ENCODE measurements around the gene PRKCA. TPM values are rescaled to one million over a fixed set of nuclear protein-coding genes. Genes with fewer than 3 reads are reported as not detected.

PRKCA gene
- total and polyA plus RNA-seq, 2 of the 13 experiments (the other 11 are each of a cell fraction or from before 2014, with no cell fraction given): 18.5 to 21.5 TPM

DNA sequence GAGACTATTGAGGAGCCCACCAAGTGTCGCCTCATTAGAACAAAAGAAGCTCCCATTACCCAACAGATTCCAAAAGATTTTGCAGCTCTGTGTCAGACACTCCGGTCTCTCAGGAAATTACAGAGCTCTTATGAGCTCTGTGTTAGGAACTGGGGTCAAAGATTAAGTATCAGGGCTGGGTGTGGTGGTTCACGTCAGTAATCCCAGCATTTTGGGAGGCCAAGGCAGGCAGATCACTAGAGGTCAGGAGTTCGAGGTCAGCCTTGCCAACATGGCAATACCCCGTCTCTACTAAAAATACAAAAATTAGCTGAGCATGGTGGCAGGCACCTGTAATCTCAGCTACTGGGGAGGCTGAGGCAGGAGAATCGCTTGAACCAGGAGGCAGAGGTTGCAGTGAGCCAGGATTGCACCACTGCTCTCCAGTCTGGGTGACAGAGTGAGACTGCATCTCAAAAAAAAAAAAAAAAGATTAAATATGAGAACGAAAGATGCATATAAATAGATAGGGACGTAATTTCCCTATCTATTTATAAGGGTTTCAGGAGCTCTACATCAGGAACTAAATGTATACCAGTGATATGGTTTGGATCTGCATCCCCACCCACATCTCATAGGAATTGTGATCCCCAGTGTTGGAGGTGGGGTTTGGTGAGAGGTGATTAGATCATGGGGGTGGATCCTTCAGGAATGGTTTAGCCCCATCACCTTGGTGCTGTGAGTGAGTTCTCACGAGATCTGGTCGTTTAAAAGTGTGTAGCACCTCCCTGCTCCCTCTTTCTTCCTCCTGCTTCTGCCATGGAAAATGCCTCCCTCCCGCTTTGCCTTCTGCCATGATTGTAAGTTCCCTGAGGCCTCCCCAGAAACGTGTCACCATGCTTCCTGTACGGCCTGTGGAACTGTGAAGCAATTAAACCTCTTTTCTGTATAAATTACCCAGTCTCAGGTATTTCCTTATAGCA lies 111.4 kb downstream of the PRKCA start (continued):
- no peak for TF ChIP-seq ZBTB7B (CRISPR knock-in tag; IDR thresholded peaks at IDR 0.05)
- TF ChIP-seq NCOA2 (CRISPR knock-in tag; IDR thresholded peaks at IDR 0.05): 0 out of 2 replicates have a peak, but pooled peaks have one; percentile 8
- no peak for TF ChIP-seq ATAD3A (CRISPR knock-in tag; IDR thresholded peaks at IDR 0.05)
- TF ChIP-seq MEIS2 (CRISPR knock-in tag; IDR thresholded peaks at IDR 0.05): 0 out of 2 replicates have a peak, but pooled peaks have one; percentile 8
- 0 out of 2 replicates have a peak, but pooled peaks have one; percentile 30 for TF ChIP-seq HDAC1 (CRISPR knock-in tag; IDR thresholded peaks at IDR 0.05)
- no peak for TF ChIP-seq ZNF790 (CRISPR knock-in tag; IDR thresholded peaks at IDR 0.05; ENCODE audit: borderline replicate concordance)
- TF ChIP-seq ZBTB38 (CRISPR knock-in tag; IDR thresholded peaks at IDR 0.05): peak; percentile 77; the same call in 1 of the 2 replicates
- TF ChIP-seq, protein P1, sequence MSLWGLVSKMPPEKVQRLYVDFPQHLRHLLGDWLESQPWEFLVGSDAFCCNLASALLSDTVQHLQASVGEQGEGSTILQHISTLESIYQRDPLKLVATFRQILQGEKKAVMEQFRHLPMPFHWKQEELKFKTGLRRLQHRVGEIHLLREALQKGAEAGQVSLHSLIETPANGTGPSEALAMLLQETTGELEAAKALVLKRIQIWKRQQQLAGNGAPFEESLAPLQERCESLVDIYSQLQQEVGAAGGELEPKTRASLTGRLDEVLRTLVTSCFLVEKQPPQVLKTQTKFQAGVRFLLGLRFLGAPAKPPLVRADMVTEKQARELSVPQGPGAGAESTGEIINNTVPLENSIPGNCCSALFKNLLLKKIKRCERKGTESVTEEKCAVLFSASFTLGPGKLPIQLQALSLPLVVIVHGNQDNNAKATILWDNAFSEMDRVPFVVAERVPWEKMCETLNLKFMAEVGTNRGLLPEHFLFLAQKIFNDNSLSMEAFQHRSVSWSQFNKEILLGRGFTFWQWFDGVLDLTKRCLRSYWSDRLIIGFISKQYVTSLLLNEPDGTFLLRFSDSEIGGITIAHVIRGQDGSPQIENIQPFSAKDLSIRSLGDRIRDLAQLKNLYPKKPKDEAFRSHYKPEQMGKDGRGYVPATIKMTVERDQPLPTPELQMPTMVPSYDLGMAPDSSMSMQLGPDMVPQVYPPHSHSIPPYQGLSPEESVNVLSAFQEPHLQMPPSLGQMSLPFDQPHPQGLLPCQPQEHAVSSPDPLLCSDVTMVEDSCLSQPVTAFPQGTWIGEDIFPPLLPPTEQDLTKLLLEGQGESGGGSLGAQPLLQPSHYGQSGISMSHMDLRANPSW (CRISPR knock-in tag; IDR thresholded peaks at IDR 0.05; ENCODE audit: borderline replicate concordance): no peak
- TF ChIP-seq, protein P2, sequence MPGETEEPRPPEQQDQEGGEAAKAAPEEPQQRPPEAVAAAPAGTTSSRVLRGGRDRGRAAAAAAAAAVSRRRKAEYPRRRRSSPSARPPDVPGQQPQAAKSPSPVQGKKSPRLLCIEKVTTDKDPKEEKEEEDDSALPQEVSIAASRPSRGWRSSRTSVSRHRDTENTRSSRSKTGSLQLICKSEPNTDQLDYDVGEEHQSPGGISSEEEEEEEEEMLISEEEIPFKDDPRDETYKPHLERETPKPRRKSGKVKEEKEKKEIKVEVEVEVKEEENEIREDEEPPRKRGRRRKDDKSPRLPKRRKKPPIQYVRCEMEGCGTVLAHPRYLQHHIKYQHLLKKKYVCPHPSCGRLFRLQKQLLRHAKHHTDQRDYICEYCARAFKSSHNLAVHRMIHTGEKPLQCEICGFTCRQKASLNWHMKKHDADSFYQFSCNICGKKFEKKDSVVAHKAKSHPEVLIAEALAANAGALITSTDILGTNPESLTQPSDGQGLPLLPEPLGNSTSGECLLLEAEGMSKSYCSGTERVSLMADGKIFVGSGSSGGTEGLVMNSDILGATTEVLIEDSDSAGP (CRISPR knock-in tag; IDR thresholded peaks at IDR 0.05; ENCODE audit: borderline replicate concordance): no peak
- TF ChIP-seq, protein P3, sequence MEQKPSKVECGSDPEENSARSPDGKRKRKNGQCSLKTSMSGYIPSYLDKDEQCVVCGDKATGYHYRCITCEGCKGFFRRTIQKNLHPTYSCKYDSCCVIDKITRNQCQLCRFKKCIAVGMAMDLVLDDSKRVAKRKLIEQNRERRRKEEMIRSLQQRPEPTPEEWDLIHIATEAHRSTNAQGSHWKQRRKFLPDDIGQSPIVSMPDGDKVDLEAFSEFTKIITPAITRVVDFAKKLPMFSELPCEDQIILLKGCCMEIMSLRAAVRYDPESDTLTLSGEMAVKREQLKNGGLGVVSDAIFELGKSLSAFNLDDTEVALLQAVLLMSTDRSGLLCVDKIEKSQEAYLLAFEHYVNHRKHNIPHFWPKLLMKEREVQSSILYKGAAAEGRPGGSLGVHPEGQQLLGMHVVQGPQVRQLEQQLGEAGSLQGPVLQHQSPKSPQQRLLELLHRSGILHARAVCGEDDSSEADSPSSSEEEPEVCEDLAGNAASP (CRISPR knock-in tag; IDR thresholded peaks at IDR 0.05; ENCODE audit: borderline replicate concordance): no peak
- no peak for TF ChIP-seq IKZF1 (IDR thresholded peaks at IDR 0.05)
- TF ChIP-seq SAP130 (CRISPR knock-in tag; IDR thresholded peaks at IDR 0.05; ENCODE audit: low read depth): 0 out of 2 replicates have a peak, but pooled peaks have one; percentile 20
- no peak for TF ChIP-seq ZNF180 (CRISPR knock-in tag; IDR thresholded peaks at IDR 0.05; ENCODE audit: borderline replicate concordance, low read depth)
- no peak for TF ChIP-seq SP4 (CRISPR knock-in tag; IDR thresholded peaks at IDR 0.05)
- no peak for TF ChIP-seq CEBPG (CRISPR knock-in tag; IDR thresholded peaks at IDR 0.05)
- TF ChIP-seq DMAP1 (CRISPR knock-in tag; IDR thresholded peaks at IDR 0.05): 0 out of 2 replicates have a peak, but pooled peaks have one; percentile 18
- TF ChIP-seq ZNF83 (CRISPR knock-in tag; IDR thresholded peaks at IDR 0.05; ENCODE audit: borderline replicate concordance): no peak
- TF ChIP-seq, protein P4, sequence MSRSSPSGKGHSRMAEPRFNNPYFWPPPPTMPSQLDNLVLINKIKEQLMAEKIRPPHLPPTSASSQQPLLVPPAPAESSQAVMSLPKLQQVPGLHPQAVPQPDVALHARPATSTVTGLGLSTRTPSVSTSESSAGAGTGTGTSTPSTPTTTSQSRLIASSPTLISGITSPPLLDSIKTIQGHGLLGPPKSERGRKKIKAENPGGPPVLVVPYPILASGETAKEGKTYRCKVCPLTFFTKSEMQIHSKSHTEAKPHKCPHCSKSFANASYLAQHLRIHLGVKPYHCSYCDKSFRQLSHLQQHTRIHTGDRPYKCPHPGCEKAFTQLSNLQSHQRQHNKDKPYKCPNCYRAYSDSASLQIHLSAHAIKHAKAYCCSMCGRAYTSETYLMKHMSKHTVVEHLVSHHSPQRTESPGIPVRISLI (CRISPR knock-in tag; IDR thresholded peaks at IDR 0.05; ENCODE audit: borderline replicate concordance): no peak

All from HepG2 (cell line).